Measurements from ENCODE around the gene LEP.
"Not testable (repeated sequence)": the region's sequence is repeated elsewhere in the genome, so short reads cannot be mapped to it uniquely, and the experiment has no call there.

Gene LEP

DNA sequence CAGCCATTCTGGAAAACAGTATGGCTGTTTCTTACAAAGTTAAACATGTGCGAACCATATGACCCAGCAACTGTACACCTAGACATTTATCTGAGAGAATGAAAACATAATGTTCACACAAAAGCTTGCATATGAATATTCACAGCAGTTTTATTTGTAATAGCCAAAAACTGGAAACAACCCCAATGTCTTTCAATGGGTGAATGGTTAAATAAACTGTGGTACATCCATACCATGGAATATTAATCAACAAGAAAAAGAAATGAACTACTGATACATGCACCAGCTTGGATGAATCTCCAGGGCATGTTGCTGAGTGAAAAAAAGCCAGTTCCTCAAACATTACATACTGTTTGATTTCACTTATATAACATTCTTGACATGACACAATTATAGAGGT, 37.3 kb downstream of the LEP start:
- Histone ChIP-seq H3K36me3 (ENCODE audit: insufficient read depth, low read length) (no peaks in the 10 kb centered on the region), H3K27me3 (ENCODE audit: insufficient read depth, low read length) (no peaks in the 10 kb centered on the region), H2AFZ (ENCODE audit: low read depth, low read length) (no peak overlapping the region), H3K4me3 (ENCODE audit: low read length) (no peak overlapping the region), H3K4me1 (ENCODE audit: insufficient read depth, low read length) (no peaks in the 10 kb centered on the region), H3K9me3 (ENCODE audit: low read length) (no peaks in the 10 kb centered on the region)

DNA sequence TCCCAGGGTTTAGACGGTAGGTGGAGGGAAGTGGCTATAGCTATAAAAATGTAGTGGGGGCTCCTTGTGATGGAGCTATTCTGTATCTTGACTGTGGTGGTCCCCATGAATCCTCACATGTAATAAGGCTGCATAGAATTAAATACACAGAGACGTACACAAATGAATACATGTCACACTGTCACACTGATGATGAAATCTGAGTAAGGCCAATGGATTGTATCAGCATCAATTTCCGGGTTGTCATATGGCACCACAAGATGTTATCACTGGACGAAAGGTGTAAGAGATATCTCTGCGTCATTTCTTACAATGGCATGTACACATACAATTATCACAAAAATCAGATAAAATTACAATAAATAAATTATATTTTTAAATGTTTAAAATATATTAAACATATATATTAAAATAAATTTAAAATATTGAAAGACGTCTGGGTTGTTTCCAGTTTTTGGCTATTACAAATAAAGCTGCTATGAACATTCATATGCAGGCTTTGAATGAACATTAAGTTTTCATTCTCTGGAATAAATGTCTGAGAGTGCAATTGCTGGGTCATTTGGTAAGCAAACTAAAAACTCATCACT, 38.1 kb downstream of the LEP start:
- Histone ChIP-seq H2AFZ (ENCODE audit: low read depth, low read length) (no peak overlapping the region), H3K27me3 (ENCODE audit: insufficient read depth, low read length) (no peaks in the 10 kb centered on the region), H3K4me3 (ENCODE audit: low read length) (no peak overlapping the region), H3K4me1 (ENCODE audit: insufficient read depth, low read length) (no peaks in the 10 kb centered on the region), H3K36me3 (ENCODE audit: insufficient read depth, low read length) (no peaks in the 10 kb centered on the region), H3K9me3 (ENCODE audit: low read length) (no peaks in the 10 kb centered on the region)

DNA sequence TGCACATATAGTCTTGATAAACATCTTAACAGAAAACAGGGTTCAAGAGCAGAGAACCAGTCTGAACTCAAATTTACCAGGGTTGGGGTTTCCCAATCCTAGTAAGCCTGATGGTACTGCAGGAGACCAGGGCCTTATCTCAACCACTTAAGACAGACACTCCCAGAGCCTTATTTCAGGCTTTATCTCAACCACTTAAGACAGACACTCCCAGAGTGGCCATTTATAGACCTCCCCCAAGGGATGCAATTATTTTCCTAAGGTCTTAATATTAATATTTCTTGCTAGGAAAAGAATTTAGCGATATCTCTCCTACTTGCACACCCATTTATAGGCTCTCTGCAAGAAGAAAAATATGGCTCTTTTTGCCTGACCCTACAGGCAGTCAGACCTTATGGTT, 39.4 kb downstream of the LEP start:
- H3K9me3 ChIP-seq (ENCODE audit: low read length); H3K4me1 ChIP-seq (ENCODE audit: insufficient read depth, low read length); H3K27me3 ChIP-seq (ENCODE audit: insufficient read depth, low read length); H3K36me3 ChIP-seq (ENCODE audit: insufficient read depth, low read length); H2AFZ ChIP-seq (ENCODE audit: low read depth, low read length); H3K4me3 ChIP-seq (ENCODE audit: low read length): not testable (repeated sequence)

DNA sequence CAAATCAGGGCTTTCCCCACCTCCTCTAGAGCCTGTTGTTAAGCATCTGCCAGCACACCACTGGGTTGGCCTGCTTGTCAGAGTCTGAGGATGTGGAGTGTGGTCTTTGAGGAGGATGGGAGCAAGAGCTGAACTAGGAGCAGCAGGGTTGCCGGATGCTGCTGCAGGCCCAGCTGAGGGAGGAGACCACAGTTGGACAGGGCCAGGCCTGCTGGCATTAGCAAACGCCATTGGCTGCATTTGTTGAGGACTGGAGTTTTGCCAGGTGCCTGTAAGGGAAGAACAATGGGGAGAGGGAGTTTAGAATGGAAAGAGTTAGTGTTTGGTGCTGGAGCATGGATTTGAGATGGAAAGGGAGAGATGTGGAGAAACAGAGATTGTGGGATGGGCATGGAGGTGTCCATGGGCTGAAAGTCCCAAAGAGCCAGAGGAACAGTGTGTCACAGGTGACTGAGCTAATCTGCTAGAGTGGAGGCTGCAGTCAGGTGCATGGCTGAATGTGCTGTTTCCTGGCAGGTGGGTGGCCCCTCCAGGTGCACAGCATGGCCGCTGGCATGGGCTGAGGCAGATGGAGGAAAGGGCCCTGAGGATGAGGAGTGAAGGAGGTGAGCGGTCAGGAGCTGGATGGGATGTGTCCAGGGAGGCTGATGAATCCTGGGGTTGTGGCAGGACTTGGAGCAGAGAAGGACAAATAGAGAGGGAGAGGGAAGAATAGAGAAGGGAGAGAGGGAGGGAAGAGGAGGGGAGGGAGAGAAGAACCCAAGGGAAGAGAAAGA, 40.7 kb downstream of the LEP start:
- no peaks in the 10 kb centered on the region for H3K36me3 ChIP-seq (ENCODE audit: insufficient read depth, low read length)
- no peak overlapping the region for H3K4me3 ChIP-seq (ENCODE audit: low read length)
- H3K27me3 ChIP-seq (ENCODE audit: insufficient read depth, low read length) = no peaks in the 10 kb centered on the region

DNA sequence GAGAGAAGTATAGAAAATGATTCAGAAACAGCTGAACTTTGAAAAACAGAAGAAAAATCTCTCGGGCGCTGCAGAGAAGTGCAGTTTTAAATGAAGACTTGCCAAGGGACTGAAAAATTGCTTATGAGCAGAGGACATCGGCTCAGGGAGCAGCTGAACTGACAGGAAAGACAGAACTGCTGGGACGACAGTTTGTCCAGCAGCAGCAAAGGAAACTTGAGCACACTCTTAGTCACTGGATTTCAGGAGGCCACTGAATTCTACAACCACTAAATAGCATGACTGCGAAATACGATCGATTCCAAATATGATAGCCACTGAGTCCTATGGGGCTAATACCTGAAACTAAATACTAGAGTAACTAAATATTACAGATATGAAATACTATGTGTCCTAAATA, 43.0 kb downstream of the LEP start:
- Histone ChIP-seq H3K4me1 (ENCODE audit: insufficient read depth, low read length) (no peaks in the 10 kb centered on the region), H3K27me3 (ENCODE audit: insufficient read depth, low read length) (no peaks in the 10 kb centered on the region), H3K9me3 (ENCODE audit: low read length) (peaks cover 2% of the 10 kb centered on the region), H3K36me3 (ENCODE audit: insufficient read depth, low read length) (no peaks in the 10 kb centered on the region), H2AFZ (ENCODE audit: low read depth, low read length) (no peak overlapping the region), H3K4me3 (ENCODE audit: low read length) (no peak overlapping the region)

More for the DNA sequence above, 40.7 kb downstream of the LEP start:
- no peak overlapping the region for H2AFZ ChIP-seq (ENCODE audit: low read depth, low read length)
- H3K4me1 ChIP-seq (ENCODE audit: insufficient read depth, low read length) = no peaks in the 10 kb centered on the region
- H3K9me3 ChIP-seq (ENCODE audit: low read length) = peaks cover 2% of the 10 kb centered on the region

DNA sequence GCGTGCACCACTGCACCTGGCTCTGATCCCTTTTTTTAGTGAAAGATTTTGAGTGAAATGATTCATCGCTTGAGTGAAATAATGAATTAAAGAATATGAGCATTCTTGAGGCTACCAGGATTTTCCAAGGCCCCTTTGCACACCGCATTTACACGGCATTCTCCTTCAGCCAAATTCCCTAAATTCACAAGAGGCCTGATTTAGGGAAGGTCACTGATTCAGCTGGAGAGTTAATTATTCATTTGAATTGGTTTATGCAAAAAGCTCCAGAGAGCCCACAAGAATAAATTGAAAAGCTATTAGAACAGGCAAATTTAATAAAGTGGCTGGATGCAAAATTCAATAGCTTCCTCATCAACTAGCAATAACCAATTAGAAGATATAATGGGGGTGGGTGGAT, 46.5 kb downstream of the LEP start:
- Histone ChIP-seq H3K36me3 (ENCODE audit: insufficient read depth, low read length) (no peaks in the 10 kb centered on the region), H3K4me1 (ENCODE audit: insufficient read depth, low read length) (no peaks in the 10 kb centered on the region), H3K27me3 (ENCODE audit: insufficient read depth, low read length) (no peaks in the 10 kb centered on the region)

DNA sequence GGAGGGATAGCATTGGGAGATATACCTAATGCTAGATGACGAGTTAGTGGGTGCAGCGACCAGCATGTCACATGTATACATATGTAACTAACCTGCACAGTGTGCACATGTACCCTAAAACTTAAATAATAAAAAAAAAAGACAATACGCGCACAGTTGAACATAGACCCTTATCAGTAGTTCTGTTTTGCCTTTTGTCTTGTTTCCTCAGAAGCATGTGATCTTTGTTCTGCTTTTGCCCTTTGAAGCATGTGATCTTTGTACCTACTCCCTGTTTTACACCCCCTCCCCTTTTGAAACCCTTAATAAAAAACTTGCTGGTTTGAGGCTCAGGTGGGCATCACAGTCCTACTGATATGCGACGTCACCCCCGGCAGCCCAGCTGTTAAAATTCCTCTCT, 56.9 kb downstream of the LEP start:
- not testable (repeated sequence) for H3K27me3 ChIP-seq (ENCODE audit: insufficient read depth, low read length); H2AFZ ChIP-seq (ENCODE audit: low read depth, low read length); H3K4me3 ChIP-seq (ENCODE audit: low read length); H3K36me3 ChIP-seq (ENCODE audit: insufficient read depth, low read length); H3K4me1 ChIP-seq (ENCODE audit: insufficient read depth, low read length); H3K9me3 ChIP-seq (ENCODE audit: low read length)

More for the DNA sequence above, 46.5 kb downstream of the LEP start:
- H3K9me3 ChIP-seq (ENCODE audit: low read length) = peaks cover 2% of the 10 kb centered on the region
- H2AFZ ChIP-seq (ENCODE audit: low read depth, low read length) = no peak overlapping the region
- no peak overlapping the region for H3K4me3 ChIP-seq (ENCODE audit: low read length)

DNA sequence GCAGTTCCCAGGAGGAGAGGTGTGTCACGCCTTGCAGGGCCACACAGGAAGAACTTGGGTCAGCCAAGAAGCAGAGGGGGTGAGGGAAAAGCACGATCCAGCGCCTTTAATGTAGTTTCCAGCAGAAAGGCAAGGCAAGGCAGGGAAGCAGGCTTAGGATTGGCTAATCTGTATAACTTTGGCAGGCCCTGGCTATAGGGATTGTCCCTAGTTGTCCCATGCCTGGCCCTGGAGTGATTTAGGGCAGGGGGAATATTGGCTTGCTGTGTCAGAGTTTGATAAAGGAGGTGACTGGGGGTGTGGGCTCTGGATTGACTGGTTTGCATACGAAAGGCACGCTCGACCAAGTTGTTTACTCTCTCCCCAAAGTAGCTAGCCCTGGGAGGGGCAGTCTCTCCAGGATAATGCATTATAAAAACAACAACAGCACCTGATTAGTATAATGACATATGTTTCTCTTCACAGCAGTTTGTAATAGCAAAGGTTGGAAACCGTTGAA, 58.1 kb downstream of the LEP start:
- Histone ChIP-seq H3K36me3 (ENCODE audit: insufficient read depth, low read length) (peaks cover 10% of the 10 kb centered on the region), H3K4me1 (ENCODE audit: insufficient read depth, low read length) (no peaks in the 10 kb centered on the region), H3K27me3 (ENCODE audit: insufficient read depth, low read length) (no peaks in the 10 kb centered on the region), H3K4me3 (ENCODE audit: low read length) (no peak overlapping the region), H3K9me3 (ENCODE audit: low read length) (no peaks in the 10 kb centered on the region), H2AFZ (ENCODE audit: low read depth, low read length) (no peak overlapping the region)

DNA sequence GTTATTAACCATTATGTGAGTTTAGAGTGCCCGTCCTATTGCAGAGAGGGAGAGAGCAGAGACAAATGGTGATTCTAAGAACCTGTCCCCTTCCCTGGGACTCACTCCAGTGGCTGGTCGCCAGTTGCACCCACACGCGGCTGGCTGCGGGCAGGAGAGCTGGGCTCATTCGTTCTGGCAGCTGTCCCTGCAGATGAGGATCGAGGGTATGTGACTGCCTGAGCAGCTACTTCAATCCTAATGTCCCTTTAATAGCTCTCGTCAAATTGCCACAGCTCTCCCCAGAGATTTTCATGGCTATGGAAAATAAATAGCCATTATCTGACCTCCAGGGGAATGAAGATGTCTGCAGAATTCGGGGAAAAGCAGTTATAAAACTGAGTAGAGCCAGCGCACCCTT, 61.1 kb downstream of the LEP start:
- Histone ChIP-seq H3K27me3 (ENCODE audit: insufficient read depth, low read length) (no peaks in the 10 kb centered on the region), H3K36me3 (ENCODE audit: insufficient read depth, low read length) (peaks cover 35% of the 10 kb centered on the region), H3K9me3 (ENCODE audit: low read length) (no peaks in the 10 kb centered on the region), H3K4me1 (ENCODE audit: insufficient read depth, low read length) (no peaks in the 10 kb centered on the region), H2AFZ (ENCODE audit: low read depth, low read length) (no peak overlapping the region), H3K4me3 (ENCODE audit: low read length) (no peak overlapping the region)

DNA sequence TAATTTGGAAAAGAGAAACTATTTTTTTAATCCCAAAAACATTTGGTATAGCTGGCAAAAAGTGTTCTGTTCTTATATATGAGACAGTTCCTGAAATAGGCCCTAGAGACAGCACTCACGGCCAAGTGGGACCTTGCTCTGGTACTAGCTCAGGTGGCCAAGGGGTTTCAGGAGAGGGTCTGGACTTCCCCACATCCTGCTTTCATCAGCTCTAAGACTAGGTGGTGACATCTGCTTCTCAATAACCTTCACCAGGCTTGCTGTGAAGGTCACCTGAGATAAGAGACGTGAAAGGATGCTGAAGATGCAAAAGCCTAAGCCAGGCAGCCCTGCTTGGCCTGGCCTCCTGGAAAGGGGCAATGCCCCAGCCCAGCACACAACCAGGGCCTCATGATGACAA, 62.1 kb downstream of the LEP start:
- H3K4me3 ChIP-seq (ENCODE audit: low read length) = no peak overlapping the region
- no peaks in the 10 kb centered on the region for H3K4me1 ChIP-seq (ENCODE audit: insufficient read depth, low read length)
- no peak overlapping the region for H2AFZ ChIP-seq (ENCODE audit: low read depth, low read length)
- no peaks in the 10 kb centered on the region for H3K9me3 ChIP-seq (ENCODE audit: low read length)
- H3K36me3 ChIP-seq (ENCODE audit: insufficient read depth, low read length) = peaks cover 42% of the 10 kb centered on the region
- H3K27me3 ChIP-seq (ENCODE audit: insufficient read depth, low read length) = no peaks in the 10 kb centered on the region

DNA sequence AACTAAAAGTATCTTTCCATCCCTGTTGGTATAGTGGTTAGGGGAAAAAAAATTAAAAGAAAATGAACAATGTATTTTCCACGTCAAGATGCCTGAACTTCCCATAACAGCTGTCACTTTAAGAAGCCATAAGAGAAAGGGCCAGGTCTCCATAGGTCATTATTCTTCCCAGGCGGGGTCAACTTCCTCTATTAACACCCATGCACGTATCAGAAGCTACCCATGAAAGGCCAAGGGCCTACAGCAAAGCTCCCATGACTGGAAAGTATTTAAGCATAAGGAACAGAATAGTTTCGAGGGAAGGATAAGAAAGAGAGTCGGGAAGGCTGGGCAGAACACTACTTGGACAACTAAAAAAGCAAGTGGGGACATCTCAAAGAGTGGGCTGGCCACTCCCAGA, 62.6 kb downstream of the LEP start:
- peaks cover 45% of the 10 kb centered on the region for H3K36me3 ChIP-seq (ENCODE audit: insufficient read depth, low read length)

DNA sequence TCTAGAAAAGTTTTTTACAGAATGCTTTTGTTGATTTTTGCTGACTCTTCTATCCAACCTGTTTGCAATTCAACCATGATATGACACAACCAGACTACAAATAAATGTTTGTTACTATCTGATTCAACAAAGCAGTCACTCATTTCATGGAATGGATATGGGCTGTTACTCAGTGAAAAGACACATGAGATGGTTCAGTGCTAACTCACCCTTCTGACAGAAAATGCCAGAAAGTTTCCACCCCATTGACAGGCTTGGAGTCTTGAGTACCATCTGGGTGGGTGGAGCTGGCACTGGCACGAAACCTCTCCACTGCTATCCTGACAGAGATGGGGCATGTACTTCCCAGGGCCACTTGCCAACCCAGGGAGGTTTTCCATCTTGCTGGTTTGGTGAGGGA, 63.1 kb downstream of the LEP start:
- peaks cover 49% of the 10 kb centered on the region for H3K36me3 ChIP-seq (ENCODE audit: insufficient read depth, low read length)
- H3K27me3 ChIP-seq (ENCODE audit: insufficient read depth, low read length) = no peaks in the 10 kb centered on the region
- no peak overlapping the region for H2AFZ ChIP-seq (ENCODE audit: low read depth, low read length)
- no peaks in the 10 kb centered on the region for H3K9me3 ChIP-seq (ENCODE audit: low read length)
- H3K4me1 ChIP-seq (ENCODE audit: insufficient read depth, low read length) = no peaks in the 10 kb centered on the region
- H3K4me3 ChIP-seq (ENCODE audit: low read length) = no peak overlapping the region

More for the DNA sequence above, 62.6 kb downstream of the LEP start:
- Histone ChIP-seq H3K4me3 (ENCODE audit: low read length) (no peak overlapping the region), H3K9me3 (ENCODE audit: low read length) (no peaks in the 10 kb centered on the region), H3K27me3 (ENCODE audit: insufficient read depth, low read length) (no peaks in the 10 kb centered on the region), H2AFZ (ENCODE audit: low read depth, low read length) (no peak overlapping the region), H3K4me1 (ENCODE audit: insufficient read depth, low read length) (no peaks in the 10 kb centered on the region)

DNA sequence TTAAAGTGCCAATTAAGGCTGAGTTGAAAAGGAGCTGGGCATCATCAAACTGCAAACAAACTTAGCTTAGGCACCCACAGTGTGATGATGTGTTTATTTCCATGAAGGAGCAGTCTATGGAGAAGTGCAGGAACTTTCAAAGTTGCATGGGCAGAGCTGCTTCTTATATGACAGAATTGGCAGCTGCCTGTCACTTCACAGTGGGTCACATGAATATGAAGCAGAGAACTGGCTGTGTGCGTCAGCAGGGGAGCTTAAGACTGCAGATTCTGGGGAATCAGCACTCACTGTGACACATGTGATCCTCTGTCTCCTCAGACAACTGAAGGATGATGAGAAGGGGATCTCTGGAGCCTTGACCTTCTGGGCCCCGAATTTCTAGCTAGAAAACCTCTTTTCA, 66.0 kb downstream of the LEP start:
- Histone ChIP-seq H3K27me3 (ENCODE audit: insufficient read depth, low read length) (no peaks in the 10 kb centered on the region), H3K36me3 (ENCODE audit: insufficient read depth, low read length) (peaks cover 78% of the 10 kb centered on the region), H2AFZ (ENCODE audit: low read depth, low read length) (no peak overlapping the region), H3K4me1 (ENCODE audit: insufficient read depth, low read length) (no peaks in the 10 kb centered on the region), H3K9me3 (ENCODE audit: low read length) (no peaks in the 10 kb centered on the region), H3K4me3 (ENCODE audit: low read length) (no peak overlapping the region)
